PC-3 (cell line): Measurements from ENCODE around the gene PRAC1.

Experiments
- EZH2 ChIP-seq: fragments of 300-600 bp; sonication (generic); IDR thresholded peaks from one replicate; pipeline ENCODE4 v1.6.1; 2017; ENCODE audit warnings: antibody characterized with exemption, mild to moderate bottlenecking, low read length; ENCODE audit not compliant: unreplicated experiment
- EZH2phosphoT487 ChIP-seq: fragments of 300-600 bp; sonication (generic); IDR thresholded peaks from 2 replicates; pipeline ENCODE4 v1.6.1; 2018; ENCODE audit warnings: mild to moderate bottlenecking, antibody characterized with exemption, low read length, borderline replicate concordance
- TF ChIP-seq, protein P1 (sequence below): fragments of 300-600 bp; sonication (generic); conservative IDR thresholded peaks from 2 replicates; pipeline ENCODE4 v1.5.1; 2017; ENCODE audit warnings: antibody characterized with exemption, low read depth, mild to moderate bottlenecking, low read length

DNA sequence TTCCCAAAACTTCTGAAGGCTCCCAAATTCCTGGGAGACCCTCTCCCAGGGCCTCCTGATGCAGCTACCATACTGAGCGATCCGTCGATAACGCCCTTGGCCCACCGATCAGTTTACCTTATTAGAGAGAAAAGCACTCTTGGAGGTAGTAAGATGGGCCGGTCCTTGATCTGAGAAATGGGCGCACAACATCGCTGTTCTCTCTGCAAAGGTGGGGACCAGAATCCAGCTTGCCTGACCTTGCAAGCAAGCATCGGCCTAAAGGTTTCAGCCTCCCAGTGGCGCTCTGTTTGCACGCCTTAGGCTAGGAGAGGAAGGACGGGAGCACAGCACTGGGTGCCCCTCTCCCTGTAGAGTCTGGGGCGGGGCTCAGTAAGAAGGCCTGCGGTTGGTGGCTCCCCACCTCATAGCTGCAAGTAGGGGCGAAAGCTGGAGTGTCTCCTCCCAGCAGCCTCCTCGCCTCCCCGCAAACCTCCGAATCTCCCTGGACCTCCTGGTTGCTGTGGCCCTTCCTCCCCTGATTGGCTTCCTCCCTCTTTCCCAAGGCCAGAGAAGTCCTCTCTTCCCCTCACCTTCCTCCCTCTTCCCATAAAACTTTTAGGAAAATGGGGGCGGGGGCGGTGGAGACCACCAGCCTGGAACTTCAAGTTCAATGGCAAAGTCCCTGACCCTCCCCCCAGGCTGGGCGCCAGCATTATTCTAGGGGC lies at the start of gene PRAC1:
- no peak for TF ChIP-seq EZH2phosphoT487
- TF ChIP-seq, protein P1, sequence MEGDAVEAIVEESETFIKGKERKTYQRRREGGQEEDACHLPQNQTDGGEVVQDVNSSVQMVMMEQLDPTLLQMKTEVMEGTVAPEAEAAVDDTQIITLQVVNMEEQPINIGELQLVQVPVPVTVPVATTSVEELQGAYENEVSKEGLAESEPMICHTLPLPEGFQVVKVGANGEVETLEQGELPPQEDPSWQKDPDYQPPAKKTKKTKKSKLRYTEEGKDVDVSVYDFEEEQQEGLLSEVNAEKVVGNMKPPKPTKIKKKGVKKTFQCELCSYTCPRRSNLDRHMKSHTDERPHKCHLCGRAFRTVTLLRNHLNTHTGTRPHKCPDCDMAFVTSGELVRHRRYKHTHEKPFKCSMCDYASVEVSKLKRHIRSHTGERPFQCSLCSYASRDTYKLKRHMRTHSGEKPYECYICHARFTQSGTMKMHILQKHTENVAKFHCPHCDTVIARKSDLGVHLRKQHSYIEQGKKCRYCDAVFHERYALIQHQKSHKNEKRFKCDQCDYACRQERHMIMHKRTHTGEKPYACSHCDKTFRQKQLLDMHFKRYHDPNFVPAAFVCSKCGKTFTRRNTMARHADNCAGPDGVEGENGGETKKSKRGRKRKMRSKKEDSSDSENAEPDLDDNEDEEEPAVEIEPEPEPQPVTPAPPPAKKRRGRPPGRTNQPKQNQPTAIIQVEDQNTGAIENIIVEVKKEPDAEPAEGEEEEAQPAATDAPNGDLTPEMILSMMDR, result peak; percentile 29; the same call in 1 of the 2 replicates
- no peak for TF ChIP-seq EZH2
